ENCODE results near the gene PEX6.
"Not testable (repeated sequence)": the region's sequence is repeated elsewhere in the genome, so short reads cannot be mapped to it uniquely, and the experiment has no call there.

The PEX6 gene

GRCh38 chr6:42963179-42963854 lies 15.7 kb downstream of the PEX6 start:
- FAIRE-seq, result no peak

- no peak for FAIRE-seq
Observed at GRCh38 chr6:42962502-42963178, 16.3 kb downstream of the PEX6 start.

DNA sequence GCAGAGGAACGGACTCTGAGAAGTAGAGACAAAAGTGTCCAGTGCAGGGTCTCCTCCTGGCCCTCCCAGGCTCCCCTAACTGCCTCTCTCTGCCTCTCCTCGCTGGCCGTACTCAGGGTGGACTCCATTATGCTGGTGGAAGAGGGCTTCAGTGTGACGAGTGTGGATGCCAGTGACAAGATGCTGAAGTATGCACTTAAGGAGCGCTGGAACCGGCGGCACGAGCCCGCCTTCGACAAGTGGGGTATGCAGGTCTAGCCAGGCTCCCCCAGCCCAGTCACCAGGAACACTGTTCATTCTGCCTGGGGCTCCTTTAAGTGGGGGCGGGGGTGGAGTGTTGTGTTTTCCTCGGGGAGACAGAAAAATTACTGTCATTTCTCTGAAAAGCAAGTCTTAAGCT lies 16.9 kb downstream of the PEX6 start:
- no peak for FAIRE-seq

DNA sequence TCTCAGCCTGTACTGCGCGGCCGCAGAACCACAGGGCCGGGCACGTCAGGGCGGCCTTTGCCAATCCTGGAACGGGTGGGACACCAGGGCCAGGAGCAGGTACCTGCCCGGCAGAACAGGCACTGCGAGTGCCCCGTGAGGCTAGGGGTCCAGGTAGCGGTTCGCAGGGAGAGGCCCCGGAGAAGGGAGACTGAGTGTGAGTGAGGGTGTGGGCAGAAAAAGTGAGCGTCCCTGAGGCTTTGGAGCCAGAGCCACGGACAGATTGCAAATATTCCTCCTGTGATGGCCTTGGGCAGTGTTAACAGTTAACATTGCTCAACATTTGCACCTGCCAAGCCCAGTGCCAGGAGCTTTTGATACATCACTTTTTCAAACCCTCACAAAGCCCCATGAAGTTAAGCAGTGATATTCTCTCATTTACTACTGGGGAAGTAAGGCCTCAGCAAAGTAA lies 17.9 kb downstream of the PEX6 start:
- FAIRE-seq, result no peak

DNA sequence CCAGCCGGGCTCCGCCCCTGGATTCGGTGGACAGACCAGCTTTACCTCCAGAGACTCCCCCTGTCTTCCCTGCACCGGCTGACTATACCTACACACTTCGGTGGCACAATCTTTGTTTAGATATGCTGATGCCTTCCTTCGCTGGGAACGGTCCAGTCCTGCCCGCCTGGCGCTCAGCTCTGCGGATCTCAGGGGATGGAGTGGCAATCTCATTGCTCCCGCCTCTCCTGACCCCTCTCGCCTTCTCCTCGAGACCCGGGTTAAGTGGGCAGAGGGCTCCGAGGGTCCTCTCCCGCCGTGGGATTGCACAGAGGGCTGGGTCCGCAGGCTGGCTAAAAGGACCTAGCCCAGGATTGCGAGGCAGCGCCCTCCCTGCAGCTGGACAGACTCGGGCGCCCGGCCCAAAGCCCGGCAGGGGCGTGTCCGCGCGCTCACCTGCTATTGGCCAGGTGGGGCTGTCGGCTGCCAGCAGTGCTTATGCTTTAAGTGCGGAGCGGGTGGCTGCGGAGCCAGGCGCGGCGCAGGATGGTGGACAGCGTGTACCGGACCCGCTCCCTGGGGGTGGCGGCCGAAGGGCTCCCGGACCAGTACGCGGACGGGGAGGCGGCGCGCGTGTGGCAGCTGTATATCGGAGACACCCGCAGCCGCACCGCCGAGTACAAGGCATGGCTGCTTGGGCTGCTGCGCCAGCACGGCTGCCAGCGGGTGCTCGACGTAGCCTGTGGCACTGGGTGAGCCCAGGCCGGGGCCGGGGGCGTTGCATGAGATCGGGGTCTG lies 18.6 kb downstream of the PEX6 start, which contains the start of gene GNMT:
Gene GNMT (plus strand): TSS at position 512 of the 777 bp plus-strand sequence. CDS start 14 bp downstream, at position 526.
- FAIRE-seq, result no peak

DNA sequence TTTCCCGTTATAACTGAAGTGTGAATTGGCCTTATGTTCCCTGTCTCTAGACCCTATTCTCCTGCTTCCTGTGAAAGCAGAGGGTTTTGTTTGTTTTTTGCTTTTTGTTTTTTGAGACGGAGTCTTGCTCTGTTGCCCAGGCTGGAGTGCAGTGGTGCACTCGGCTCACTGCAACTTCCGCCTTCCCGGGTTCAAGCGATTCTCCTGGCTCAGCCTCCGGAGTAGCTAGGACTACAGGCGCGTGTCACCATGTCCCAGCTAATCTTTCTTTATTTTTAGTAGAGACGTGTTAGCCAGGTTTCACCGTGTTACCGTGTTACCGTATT lies 19.1 kb downstream of the PEX6 start:
- no peak for FAIRE-seq

DNA sequence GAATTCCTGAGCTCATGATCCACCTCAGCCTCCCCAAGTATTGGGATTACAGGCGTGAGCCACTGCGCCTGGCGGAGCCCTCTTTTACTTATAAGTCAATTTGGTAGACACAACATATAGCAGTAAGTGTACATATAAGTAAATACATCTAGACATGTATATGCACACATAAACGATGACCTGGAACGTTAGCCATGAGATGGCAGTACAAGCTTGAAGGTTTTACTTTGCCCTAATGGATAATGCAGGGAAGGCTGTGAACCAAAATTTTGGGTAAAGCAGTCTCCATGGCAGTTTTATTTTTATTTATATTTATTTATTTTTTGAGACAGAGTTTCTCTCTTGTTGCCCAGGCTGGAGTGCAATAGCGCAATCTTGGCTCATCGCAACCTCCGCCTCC lies 20.9 kb downstream of the PEX6 start:
- no peak for FAIRE-seq

DNA sequence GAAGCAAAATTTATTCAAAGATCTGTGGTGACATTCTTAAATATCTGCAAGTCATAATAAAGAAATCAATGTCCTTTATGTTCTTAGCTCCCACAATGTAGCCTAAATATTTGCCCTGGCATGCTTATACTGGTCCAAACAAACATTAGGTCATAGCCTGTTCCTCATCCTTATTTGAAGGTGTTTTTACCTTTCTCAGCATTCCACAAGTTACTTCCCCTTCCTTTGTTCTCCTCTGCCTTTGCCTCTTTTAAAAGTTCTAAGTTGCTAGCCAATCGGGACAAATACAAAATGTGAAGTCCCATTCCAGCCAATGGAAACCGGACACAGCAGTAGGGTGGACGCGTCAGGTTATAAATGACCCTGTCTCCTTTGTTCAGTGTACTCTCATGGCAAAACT lies 24.6 kb downstream of the PEX6 start:
- FAIRE-seq, result not testable (repeated sequence)

GRCh38 chr6:42952389-42952788 lies 26.6 kb downstream of the PEX6 start:
- no peak for FAIRE-seq

- no peak for FAIRE-seq
Observed at GRCh38 chr6:42947950-42948349, 31.0 kb downstream of the PEX6 start.

DNA sequence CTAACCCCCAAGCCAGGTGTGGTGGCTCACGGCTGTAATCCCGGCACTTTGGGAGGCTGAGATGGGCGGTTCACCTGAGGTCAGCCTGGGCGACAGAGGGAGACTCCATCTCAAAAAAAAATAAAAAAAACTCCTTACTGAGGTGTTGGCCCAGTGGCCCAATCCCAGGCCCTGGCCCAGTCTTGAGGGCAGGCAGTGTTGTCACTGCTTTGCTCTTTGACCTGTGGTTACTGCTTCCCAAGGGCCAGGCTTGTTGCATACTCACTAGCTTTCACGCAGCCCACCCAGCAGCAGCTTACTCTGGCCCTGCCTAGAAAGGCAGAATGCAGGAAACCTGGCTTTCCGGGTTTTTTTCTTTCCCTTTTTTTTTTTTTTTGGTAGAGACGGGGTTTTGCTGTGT lies 36.5 kb downstream of the PEX6 start:
- FAIRE-seq, result no peak

DNA sequence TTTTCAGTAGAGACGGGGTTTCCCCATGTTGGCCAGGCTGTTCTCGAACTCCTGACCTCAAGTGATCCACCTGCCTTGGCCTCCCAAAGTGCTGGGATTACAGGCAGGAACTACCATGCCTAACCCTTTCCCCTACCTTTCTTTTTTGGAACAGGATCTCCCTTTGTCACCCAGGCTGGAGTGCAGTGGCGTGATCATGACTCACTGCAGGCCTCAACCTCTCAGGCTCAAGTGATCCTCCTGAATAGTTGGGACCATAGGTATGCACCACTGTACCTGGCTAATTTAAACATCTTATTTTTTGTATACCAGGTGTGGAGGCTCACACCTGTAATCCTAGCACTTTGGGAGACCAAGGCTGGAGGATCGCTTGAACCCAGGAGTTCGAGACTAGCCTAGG lies 37.6 kb downstream of the PEX6 start:
- FAIRE-seq, result not testable (repeated sequence)

GRCh38 chr6:42940493-42941045 lies 38.4 kb downstream of the PEX6 start:
- no peak for FAIRE-seq

DNA sequence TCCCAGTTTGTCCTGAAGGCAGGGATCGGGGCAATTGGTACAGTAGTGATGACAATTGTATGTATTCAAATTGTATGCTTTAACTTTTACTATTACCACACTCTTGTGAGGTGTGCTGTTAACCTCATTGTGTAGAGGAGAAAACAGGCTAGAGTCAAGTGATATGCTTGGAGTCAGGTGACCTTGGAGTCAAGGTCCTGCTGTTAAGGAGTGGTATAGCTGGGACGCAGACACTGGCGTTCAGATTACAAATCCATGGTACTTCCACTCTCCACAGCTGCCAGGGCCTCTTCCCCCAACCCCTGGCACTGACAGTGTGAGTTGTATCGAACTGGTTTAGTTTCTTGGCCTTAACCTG lies 39.2 kb downstream of the PEX6 start:
- FAIRE-seq, result no peak

DNA sequence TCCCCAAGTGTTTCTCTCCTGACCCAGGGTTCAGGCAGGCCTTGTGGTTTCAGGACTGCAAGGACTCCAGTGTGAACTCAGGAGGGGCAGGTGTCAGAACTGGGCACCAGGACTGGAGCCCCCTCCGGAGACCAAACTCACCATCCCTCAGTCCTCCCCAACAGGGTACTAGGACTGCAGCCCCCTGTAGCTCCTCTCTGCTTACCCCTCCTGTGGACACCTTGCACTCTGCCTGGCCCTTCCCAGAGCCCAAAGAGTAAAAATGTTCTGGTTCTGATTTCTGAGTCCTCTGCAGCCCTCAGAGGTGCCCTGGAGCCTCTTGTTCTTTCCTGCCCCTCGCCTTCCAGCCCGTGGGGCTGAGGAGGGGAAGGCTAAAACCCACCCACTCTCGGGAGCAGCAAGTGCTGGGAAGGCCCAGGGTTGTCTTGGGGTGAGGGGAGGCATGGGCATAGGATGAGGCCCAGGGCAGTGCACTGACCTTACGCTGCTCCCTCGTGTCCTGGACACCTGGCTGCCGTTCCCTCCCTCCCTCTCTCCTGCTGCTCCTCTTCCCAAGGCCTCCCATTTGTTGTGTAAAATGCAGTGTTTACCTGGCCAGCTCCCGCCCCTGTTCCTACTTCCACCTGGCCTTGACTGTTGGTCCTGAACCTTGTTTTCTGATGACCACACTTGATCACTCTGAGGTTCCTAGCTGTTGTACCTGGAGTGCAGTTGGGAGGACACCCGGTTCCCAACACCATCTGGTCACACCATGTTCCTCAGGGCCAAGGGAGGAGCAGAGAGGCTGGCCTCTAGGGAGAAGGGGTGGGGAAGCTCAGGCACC lies 39.8 kb downstream of the PEX6 start:
- FAIRE-seq, result no peak

- FAIRE-seq, result no peak
Observed at GRCh38 chr6:42938428-42938796, 40.6 kb downstream of the PEX6 start.

DNA sequence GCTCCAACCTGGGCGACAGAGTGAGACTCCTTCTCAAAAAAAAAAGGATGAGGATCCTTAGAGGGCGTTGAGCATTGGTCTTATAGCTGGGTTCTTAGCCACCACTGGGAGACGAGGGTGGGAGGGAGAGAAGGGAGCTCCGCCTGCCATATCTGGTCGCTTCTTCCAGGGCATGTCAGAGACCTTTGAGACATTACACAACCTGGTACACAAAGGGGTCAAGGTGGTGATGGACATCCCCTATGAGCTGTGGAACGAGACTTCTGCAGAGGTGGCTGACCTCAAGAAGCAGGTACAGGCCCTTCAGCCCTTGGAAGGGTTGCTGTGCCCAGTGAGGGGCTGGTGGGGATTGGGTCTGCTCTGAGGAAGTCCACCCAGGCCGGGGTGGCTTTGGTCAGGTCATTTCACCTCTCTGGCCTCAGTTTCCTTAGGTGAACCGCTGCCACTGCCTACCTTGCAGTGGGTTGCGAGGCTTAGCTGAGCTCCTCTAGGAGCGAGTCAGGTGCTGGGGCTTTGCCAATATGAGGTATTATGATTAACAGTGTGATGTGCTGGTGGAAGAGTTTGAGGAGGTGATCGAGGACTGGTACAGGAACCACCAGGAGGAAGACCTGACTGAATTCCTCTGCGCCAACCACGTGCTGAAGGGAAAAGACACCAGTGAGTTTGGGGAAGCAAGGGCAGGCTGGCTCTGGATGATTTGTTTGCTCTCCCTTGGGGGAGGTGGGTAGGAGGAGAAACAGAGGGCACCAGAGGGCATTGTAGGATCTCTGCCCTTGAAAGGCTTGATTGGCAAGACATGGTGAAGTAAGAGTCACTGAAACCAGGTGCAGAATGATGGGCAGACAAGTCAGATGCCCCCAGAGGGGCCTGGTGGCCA lies 41.2 kb downstream of the PEX6 start:
- no peak for FAIRE-seq

- no peak for FAIRE-seq
Observed at GRCh38 chr6:42936398-42936797, 42.6 kb downstream of the PEX6 start.

- FAIRE-seq, result no peak
Observed at GRCh38 chr6:42935322-42935721, 43.7 kb downstream of the PEX6 start.

DNA sequence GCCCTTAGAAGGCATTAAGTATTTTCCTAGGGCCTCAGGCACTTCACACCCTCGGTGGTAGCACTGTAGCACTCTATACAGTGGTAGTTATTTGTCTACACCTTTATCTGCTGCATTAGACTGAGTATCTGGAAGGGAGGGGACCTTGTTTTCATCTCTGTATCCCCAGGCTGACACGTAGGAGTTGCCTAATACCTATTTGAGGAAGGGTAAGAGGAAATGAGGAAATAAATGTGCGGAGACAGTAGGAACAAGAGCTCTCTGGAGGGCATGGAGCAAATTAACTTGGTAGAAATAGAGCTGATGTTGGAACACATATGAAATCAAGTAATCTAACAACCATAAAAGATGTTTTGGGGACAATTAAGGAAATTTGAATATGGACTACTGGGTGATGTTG lies 45.8 kb downstream of the PEX6 start:
- FAIRE-seq, result no peak

GRCh38 chr6:42932412-42932811 lies 46.6 kb downstream of the PEX6 start:
- FAIRE-seq, result no peak

GRCh38 chr6:42929821-42930360 lies 49.1 kb downstream of the PEX6 start:
- FAIRE-seq, result no peak

Measured in TTC549 (cell line).